WTC11 (cell line): ENCODE data around the gene TMTC3. TPM values are rescaled to one million over a fixed set of nuclear protein-coding genes. Genes with fewer than 3 reads are reported as not detected.

Source experiments
- ATAC-seq: fragments of 200-7000 bp; cut with Tn5 transposase; 2 replicates; pipeline ENCODE4 v1.10.0; 2021; ENCODE audit warnings: mild to moderate bottlenecking, moderate library complexity
- CTCF ChIA-PET: fragments of 300-600 bp; sonication (Branson Sonifier 250); formaldehyde crosslinking; loops from one replicate; lab custom pipeline; 2021; ENCODE audit warnings: antibody characterized with exemption; lab: Charles Lee
- POLR2A ChIA-PET: fragments of 350-600 bp; sonication (Branson Sonifier 250); formaldehyde crosslinking; loops from one replicate; lab custom pipeline; 2021; ENCODE audit warnings: antibody characterized with exemption; lab: Charles Lee
- DNase-seq: peaks from one replicate; pipeline ENCODE4 v3.0.0; 2021; ENCODE audit warnings: low spot score
- H3K27ac Mint-ChIP-seq: 2 replicates; pipeline ENCODE4 v1.8.0; 2021; ENCODE audit warnings: mixed read lengths
- H3K27me3 Mint-ChIP-seq: 2 replicates; pipeline ENCODE4 v1.8.0; 2021; ENCODE audit warnings: low read depth, mild to moderate bottlenecking, moderate library complexity, mixed read lengths
- H3K36me3 Mint-ChIP-seq: 2 replicates; pipeline ENCODE4 v1.8.0; 2021; ENCODE audit warnings: mixed read lengths
- H3K4me1 Mint-ChIP-seq: 2 replicates; pipeline ENCODE4 v1.8.0; 2022; ENCODE audit warnings: mixed read lengths
- H3K4me3 Mint-ChIP-seq: 2 replicates; pipeline ENCODE4 v1.8.0; 2021; ENCODE audit warnings: mild to moderate bottlenecking, moderate library complexity, mixed read lengths
- H3K9me3 Mint-ChIP-seq: 2 replicates; pipeline ENCODE4 v1.8.0; 2021; ENCODE audit warnings: mixed read lengths
- ARID4B ChIP-seq: sonication (generic); formaldehyde crosslinking; IDR thresholded peaks from 2 replicates; pipeline ENCODE4 v1.8.0; 2023; ENCODE audit warnings: missing genetic modification reagents, mild to moderate bottlenecking, borderline replicate concordance
- ATF3 ChIP-seq: sonication (generic); formaldehyde crosslinking; conservative IDR thresholded peaks from 2 replicates; pipeline ENCODE4 v1.8.1; 2022; ENCODE audit warnings: mild to moderate bottlenecking, missing genetic modification reagents
- ATF6 ChIP-seq: sonication (generic); formaldehyde crosslinking; IDR thresholded peaks from 2 replicates; pipeline ENCODE4 v1.8.1; 2023; ENCODE audit warnings: mild to moderate bottlenecking, missing genetic modification reagents
- EMX1 ChIP-seq: fragments of 250-450 bp; sonication (Bioruptor Pico); IDR thresholded peaks from 2 replicates; pipeline ENCODE4 v1.8.0; 2021; ENCODE audit warnings: mild to moderate bottlenecking
- ETV6 ChIP-seq: sonication (generic); formaldehyde crosslinking; IDR thresholded peaks from 2 replicates; pipeline ENCODE4 v1.8.1; 2022; ENCODE audit warnings: mild to moderate bottlenecking, missing genetic modification reagents
- MAX ChIP-seq: sonication (generic); formaldehyde crosslinking; IDR thresholded peaks from 2 replicates; pipeline ENCODE4 v1.8.0; 2022; ENCODE audit warnings: mild to moderate bottlenecking, missing genetic modification reagents
- MLX ChIP-seq: sonication (generic); formaldehyde crosslinking; IDR thresholded peaks from 2 replicates; pipeline ENCODE4 v1.8.1; 2023; ENCODE audit warnings: mild to moderate bottlenecking, missing genetic modification reagents, moderate library complexity
- NFATC4 ChIP-seq: fragments of 250-450 bp; sonication (Bioruptor Pico); IDR thresholded peaks from 2 replicates; pipeline ENCODE4 v1.9.0; 2021; ENCODE audit warnings: mild to moderate bottlenecking
- NFE2L1 ChIP-seq: sonication (generic); formaldehyde crosslinking; IDR thresholded peaks from 2 replicates; pipeline ENCODE4 v1.8.1; 2023; ENCODE audit warnings: missing genetic modification reagents
- NR1H2 ChIP-seq: sonication (generic); formaldehyde crosslinking; IDR thresholded peaks from 2 replicates; pipeline ENCODE4 v1.9.0; 2021; ENCODE audit warnings: mild to moderate bottlenecking, moderate library complexity, missing genetic modification reagents
- NR2C2 ChIP-seq: sonication (generic); formaldehyde crosslinking; IDR thresholded peaks from 2 replicates; pipeline ENCODE4 v1.8.0; 2022; ENCODE audit warnings: mild to moderate bottlenecking, missing genetic modification reagents
- PRRX2 ChIP-seq: fragments of 250-450 bp; sonication (Bioruptor Pico); IDR thresholded peaks from 2 replicates; pipeline ENCODE4 v1.8.0; 2021; ENCODE audit warnings: mild to moderate bottlenecking
- SP1 ChIP-seq: sonication (generic); formaldehyde crosslinking; conservative IDR thresholded peaks from 2 replicates; pipeline ENCODE4 v1.8.1; 2022; ENCODE audit warnings: missing genetic modification reagents
- ZNF138 ChIP-seq: sonication (generic); formaldehyde crosslinking; conservative IDR thresholded peaks from 2 replicates; pipeline ENCODE4 v1.8.1; 2022; ENCODE audit warnings: mild to moderate bottlenecking, moderate library complexity, missing genetic modification reagents
- ZNF281 ChIP-seq: sonication (generic); formaldehyde crosslinking; IDR thresholded peaks from 2 replicates; pipeline ENCODE4 v1.8.0; 2023; ENCODE audit warnings: mild to moderate bottlenecking, missing genetic modification reagents
- ZNF416 ChIP-seq: fragments of 250-450 bp; sonication (Bioruptor Pico); IDR thresholded peaks from 2 replicates; pipeline ENCODE4 v1.9.0; 2021; ENCODE audit warnings: mild to moderate bottlenecking, inconsistent platforms
- ZNF425 ChIP-seq: fragments of 250-450 bp; sonication (Bioruptor Pico); conservative IDR thresholded peaks from 2 replicates; pipeline ENCODE4 v1.9.0; 2021; ENCODE audit warnings: mild to moderate bottlenecking
- ZNF512 ChIP-seq: sonication (generic); formaldehyde crosslinking; IDR thresholded peaks from 2 replicates; pipeline ENCODE4 v1.8.1; 2022; ENCODE audit warnings: missing genetic modification reagents, borderline replicate concordance
- total RNA-seq: library from RNA; stranded (reverse); gene quantifications from 3 replicates; pipeline ENCODE4 v1.2.3, GENCODE V29; 2021

TMTC3 gene
- total RNA-seq, 1 experiment from 2014 or later: 38.8 TPM

- no peaks in the 10 kb centered on the region for H3K27me3 Mint-ChIP-seq
- H3K36me3 Mint-ChIP-seq: peaks cover 4% of the 10 kb centered on the region; the same call in 1 of the 2 replicates
- CTCF ChIA-PET: no interaction called here
- no peaks in the 10 kb centered on the region for H3K4me1 Mint-ChIP-seq
- H3K27ac Mint-ChIP-seq: no peak overlapping the region
- TF ChIP-seq PRRX2 (CRISPR knock-in tag): no peak
- POLR2A ChIA-PET: no interaction called here
- ATAC-seq (no peak), DNase-seq (no peak)
- H3K4me3 Mint-ChIP-seq: no peak overlapping the region
- H3K9me3 Mint-ChIP-seq: peaks cover 5% of the 10 kb centered on the region
These were observed 93.2 kb downstream of the TMTC3 start for GRCh38 chr12:88235183-88235833.

GRCh38 chr12:88237954-88238353, 95.8 kb downstream of the TMTC3 start:
- no peaks in the 10 kb centered on the region for H3K4me1 Mint-ChIP-seq
- H3K27ac Mint-ChIP-seq: no peak overlapping the region
- DNase-seq (no peak), ATAC-seq (no peak)
- no peaks in the 10 kb centered on the region; the same call in 1 of the 2 replicates for H3K27me3 Mint-ChIP-seq
- H3K4me3 Mint-ChIP-seq: no peak overlapping the region
- ChIA-PET POLR2A (no interaction called here), CTCF (no interaction called here)
- H3K9me3 Mint-ChIP-seq: peaks cover 5% of the 10 kb centered on the region
- H3K36me3 Mint-ChIP-seq: peaks cover 4% of the 10 kb centered on the region; the same call in 1 of the 2 replicates
- TF ChIP-seq ZNF138 (CRISPR knock-in tag): no peak
- TF ChIP-seq ZNF425 (CRISPR knock-in tag): no peak
- TF ChIP-seq MLX (CRISPR knock-in tag): no peak
- TF ChIP-seq ZNF416 (CRISPR knock-in tag): no peak
- TF ChIP-seq ETV6 (CRISPR knock-in tag): no peak
- TF ChIP-seq ARID4B (CRISPR knock-in tag): no peak
- TF ChIP-seq NFATC4 (CRISPR knock-in tag): no peak
- TF ChIP-seq NR2C2 (CRISPR knock-in tag): no peak
- no peak for TF ChIP-seq NR1H2 (CRISPR knock-in tag)
- no peak for TF ChIP-seq ZNF281
- TF ChIP-seq ATF3: no peak
- no peak for TF ChIP-seq MAX
- TF ChIP-seq ATF6 (CRISPR knock-in tag): no peak
- no peak for TF ChIP-seq SP1 (CRISPR knock-in tag)
- TF ChIP-seq EMX1 (CRISPR knock-in tag): no peak
- no peak for TF ChIP-seq NFE2L1 (CRISPR knock-in tag)
- no peak for TF ChIP-seq ZNF512
